ENCODE measurements around the gene GUCY2D.

GRCh38 chr17:8048736-8049135, 46.3 kb downstream of the GUCY2D start:
- no peak for TF ChIP-seq CTCF (IDR thresholded peaks at IDR 0.05; ENCODE audit: insufficient read depth, low read length)
- TF ChIP-seq REST (IDR thresholded peaks at IDR 0.05; ENCODE audit: insufficient replicate concordance, low read depth), result no peak
- no peak for TF ChIP-seq POLR2AphosphoS5 (IDR thresholded peaks at IDR 0.05; ENCODE audit: low read depth)
